Measurements from ENCODE around the gene TTC29.

The TTC29 gene

DNA sequence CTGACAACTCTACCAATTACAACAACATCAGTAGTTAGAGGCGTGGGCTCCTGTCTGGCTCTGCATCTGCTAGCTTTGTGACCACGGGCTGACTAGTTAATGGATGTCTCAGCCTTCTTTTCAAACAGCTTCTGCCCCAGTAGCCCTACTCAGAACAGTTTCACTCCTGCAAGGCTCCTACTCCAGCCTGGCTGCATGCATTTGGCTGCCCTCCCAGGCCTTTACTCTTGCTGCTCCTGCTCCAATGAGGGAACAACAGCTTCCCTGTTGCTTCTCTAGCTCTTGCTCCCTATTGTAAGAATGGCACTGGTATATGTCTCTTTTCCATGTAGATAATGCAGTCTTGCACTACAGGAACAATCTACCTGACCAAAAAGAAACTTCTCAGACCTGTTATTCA lies 93.3 kb downstream of the TTC29 start:
- no peaks in the 10 kb centered on the region for H3K9me2 ChIP-seq (replicated peaks; ENCODE audit: insufficient read depth, low read length)
- H4K20me1 ChIP-seq (ENCODE audit: insufficient read depth, low read length) = no peaks in the 10 kb centered on the region
- no peaks in the 10 kb centered on the region for H3K9me3 ChIP-seq (replicated peaks; ENCODE audit: insufficient read depth, low read length)
- TF ChIP-seq EZH2phosphoT487 (IDR thresholded peaks at IDR 0.05; ENCODE audit: low read length) (no peak), EZH2 (optimal IDR thresholded peaks at IDR 0.05; ENCODE audit: low read depth, low read length) (no peak)
- H3K36me3 ChIP-seq (replicated peaks; ENCODE audit: insufficient read depth, low read length) = no peaks in the 10 kb centered on the region
- H3K27me3 ChIP-seq (replicated peaks; ENCODE audit: insufficient read depth, low read length) = no peaks in the 10 kb centered on the region
- H3K4me2 ChIP-seq (ENCODE audit: low read depth, low read length) = no peak overlapping the region
- no peak overlapping the region for H3K4me3 ChIP-seq (ENCODE audit: low read length)
- H3K4me1 ChIP-seq (ENCODE audit: low read length) = no peaks in the 10 kb centered on the region
- no peak overlapping the region; the same call in 1 of the 2 replicates for H2AFZ ChIP-seq (ENCODE audit: low read length)
- H3K27ac ChIP-seq (ENCODE audit: low read length) = no peak overlapping the region
- DNase-seq = no peak
- no peak overlapping the region for H3K9ac ChIP-seq (ENCODE audit: low read length)
- H3K79me2 ChIP-seq (ENCODE audit: low read length) = no peaks in the 10 kb centered on the region
- no peaks in the 10 kb centered on the region for H3F3A ChIP-seq (ENCODE audit: insufficient read depth, low read length)

DNA sequence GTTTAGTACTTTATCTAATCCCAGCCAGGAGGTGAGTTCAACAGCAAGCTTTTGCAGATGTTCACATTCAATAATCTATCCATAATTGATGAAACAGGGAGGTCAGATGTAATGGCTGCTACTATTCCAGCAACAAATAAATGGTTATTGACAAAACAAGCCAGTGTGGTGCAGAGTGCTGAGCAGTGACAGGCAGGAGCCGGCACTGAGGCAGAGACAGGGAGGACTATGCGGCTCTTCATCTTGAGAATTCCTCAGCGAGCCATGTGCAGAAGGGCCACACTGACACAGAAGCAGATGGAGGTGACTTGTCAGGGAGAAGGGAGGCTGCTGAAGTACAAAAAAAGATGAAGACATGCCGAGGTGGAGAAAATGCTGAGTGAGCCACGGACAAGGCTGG lies 98.3 kb downstream of the TTC29 start:
- Histone ChIP-seq H3K4me1 (ENCODE audit: low read length) (no peaks in the 10 kb centered on the region), H2AFZ (ENCODE audit: low read length) (no peak overlapping the region), H3K9me2 (replicated peaks; ENCODE audit: insufficient read depth, low read length) (no peaks in the 10 kb centered on the region), H3F3A (ENCODE audit: insufficient read depth, low read length) (no peaks in the 10 kb centered on the region), H3K4me2 (ENCODE audit: low read depth, low read length) (no peak overlapping the region), H3K79me2 (ENCODE audit: low read length) (no peaks in the 10 kb centered on the region), H3K9me3 (replicated peaks; ENCODE audit: insufficient read depth, low read length) (no peaks in the 10 kb centered on the region), H3K27me3 (replicated peaks; ENCODE audit: insufficient read depth, low read length) (no peaks in the 10 kb centered on the region), H4K20me1 (ENCODE audit: insufficient read depth, low read length) (no peaks in the 10 kb centered on the region), H3K36me3 (replicated peaks; ENCODE audit: insufficient read depth, low read length) (no peaks in the 10 kb centered on the region), H3K9ac (ENCODE audit: low read length) (no peak overlapping the region), H3K27ac (ENCODE audit: low read length) (no peak overlapping the region), H3K4me3 (ENCODE audit: low read length) (no peak overlapping the region)
- no peak for DNase-seq
- TF ChIP-seq, protein P1, sequence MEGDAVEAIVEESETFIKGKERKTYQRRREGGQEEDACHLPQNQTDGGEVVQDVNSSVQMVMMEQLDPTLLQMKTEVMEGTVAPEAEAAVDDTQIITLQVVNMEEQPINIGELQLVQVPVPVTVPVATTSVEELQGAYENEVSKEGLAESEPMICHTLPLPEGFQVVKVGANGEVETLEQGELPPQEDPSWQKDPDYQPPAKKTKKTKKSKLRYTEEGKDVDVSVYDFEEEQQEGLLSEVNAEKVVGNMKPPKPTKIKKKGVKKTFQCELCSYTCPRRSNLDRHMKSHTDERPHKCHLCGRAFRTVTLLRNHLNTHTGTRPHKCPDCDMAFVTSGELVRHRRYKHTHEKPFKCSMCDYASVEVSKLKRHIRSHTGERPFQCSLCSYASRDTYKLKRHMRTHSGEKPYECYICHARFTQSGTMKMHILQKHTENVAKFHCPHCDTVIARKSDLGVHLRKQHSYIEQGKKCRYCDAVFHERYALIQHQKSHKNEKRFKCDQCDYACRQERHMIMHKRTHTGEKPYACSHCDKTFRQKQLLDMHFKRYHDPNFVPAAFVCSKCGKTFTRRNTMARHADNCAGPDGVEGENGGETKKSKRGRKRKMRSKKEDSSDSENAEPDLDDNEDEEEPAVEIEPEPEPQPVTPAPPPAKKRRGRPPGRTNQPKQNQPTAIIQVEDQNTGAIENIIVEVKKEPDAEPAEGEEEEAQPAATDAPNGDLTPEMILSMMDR (IDR thresholded peaks at IDR 0.05; ENCODE audit: low read length) = no peak
- TF ChIP-seq EZH2phosphoT487 (IDR thresholded peaks at IDR 0.05; ENCODE audit: low read length) (no peak), EZH2 (optimal IDR thresholded peaks at IDR 0.05; ENCODE audit: low read depth, low read length) (no peak)

GRCh38 chr4:146846882-146847281 lies 98.8 kb downstream of the TTC29 start:
- Histone ChIP-seq H3K9ac (ENCODE audit: low read length) (no peak overlapping the region), H3K79me2 (ENCODE audit: low read length) (no peaks in the 10 kb centered on the region), H4K20me1 (ENCODE audit: insufficient read depth, low read length) (no peaks in the 10 kb centered on the region), H3F3A (ENCODE audit: insufficient read depth, low read length) (no peaks in the 10 kb centered on the region), H3K4me3 (ENCODE audit: low read length) (no peak overlapping the region), H3K4me1 (ENCODE audit: low read length) (no peaks in the 10 kb centered on the region), H3K36me3 (replicated peaks; ENCODE audit: insufficient read depth, low read length) (no peaks in the 10 kb centered on the region), H3K27me3 (replicated peaks; ENCODE audit: insufficient read depth, low read length) (no peaks in the 10 kb centered on the region), H3K27ac (ENCODE audit: low read length) (no peak overlapping the region), H3K4me2 (ENCODE audit: low read depth, low read length) (no peak overlapping the region), H3K9me3 (replicated peaks; ENCODE audit: insufficient read depth, low read length) (no peaks in the 10 kb centered on the region), H3K9me2 (replicated peaks; ENCODE audit: insufficient read depth, low read length) (no peaks in the 10 kb centered on the region), H2AFZ (ENCODE audit: low read length) (no peak overlapping the region)
- no peak for TF ChIP-seq EZH2phosphoT487 (IDR thresholded peaks at IDR 0.05; ENCODE audit: low read length)
- DNase-seq = no peak

DNA sequence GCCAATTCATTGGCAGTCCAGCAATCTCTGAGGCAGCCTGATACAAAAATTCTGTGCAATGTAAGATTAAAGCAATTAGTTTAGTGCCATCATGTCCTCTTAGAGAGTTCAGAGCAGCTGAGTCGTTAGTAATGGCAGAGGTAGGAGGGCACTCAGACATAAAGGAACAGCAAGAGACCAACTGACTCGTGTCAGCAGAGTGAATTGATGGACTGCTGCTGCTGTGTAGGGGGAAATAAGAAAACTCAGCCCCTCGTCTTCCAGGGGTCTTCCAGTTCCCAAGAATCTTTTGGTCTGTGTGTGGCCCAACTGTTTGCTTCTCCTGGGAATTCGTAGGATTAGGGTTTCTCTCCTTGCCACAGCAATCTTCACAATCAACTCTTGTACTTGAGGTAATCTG lies 100.9 kb downstream of the TTC29 start:
- Histone ChIP-seq H3K27me3 (replicated peaks; ENCODE audit: insufficient read depth, low read length) (no peaks in the 10 kb centered on the region), H3K4me2 (ENCODE audit: low read depth, low read length) (no peak overlapping the region), H4K20me1 (ENCODE audit: insufficient read depth, low read length) (no peaks in the 10 kb centered on the region), H3F3A (ENCODE audit: insufficient read depth, low read length) (no peaks in the 10 kb centered on the region), H3K79me2 (ENCODE audit: low read length) (no peaks in the 10 kb centered on the region), H3K9ac (ENCODE audit: low read length) (no peak overlapping the region), H3K4me3 (ENCODE audit: low read length) (no peak overlapping the region), H2AFZ (ENCODE audit: low read length) (no peak overlapping the region), H3K9me2 (replicated peaks; ENCODE audit: insufficient read depth, low read length) (no peaks in the 10 kb centered on the region), H3K9me3 (replicated peaks; ENCODE audit: insufficient read depth, low read length) (no peaks in the 10 kb centered on the region), H3K4me1 (ENCODE audit: low read length) (no peaks in the 10 kb centered on the region), H3K27ac (ENCODE audit: low read length) (no peak overlapping the region), H3K36me3 (replicated peaks; ENCODE audit: insufficient read depth, low read length) (no peaks in the 10 kb centered on the region)
- TF ChIP-seq EZH2 (optimal IDR thresholded peaks at IDR 0.05; ENCODE audit: low read depth, low read length) (no peak), EZH2phosphoT487 (IDR thresholded peaks at IDR 0.05; ENCODE audit: low read length) (no peak)
- TF ChIP-seq, protein P1 (IDR thresholded peaks at IDR 0.05; ENCODE audit: low read length) = no peak
- no peak for DNase-seq

Measured in MM.1S (cell line).